A549 (cell line): ENCODE measurements around the gene ATXN10. TPM values are rescaled to one million over a fixed set of nuclear protein-coding genes. Genes with fewer than 3 reads are reported as not detected.
A peak's percentile ranks its signal among the peaks of the same experiment; 100 is the strongest.

Source experiments
- ATAC-seq, 2 experiments: fragments of 200-7000 bp in 1 of 2; fragments of >200 bp in 1 of 2; cut with Nextera tagmentation in 1 of 2; cut with Tn5 transposase in 1 of 2; 3 replicates each; pipeline versions ENCODE4 v1.8.0 to v1.9.1; 2018 to 2020; ENCODE audit warnings: mild to moderate bottlenecking in 1 of 2, moderate library complexity in 1 of 2
- CTCF ChIA-PET: fragments of 300-600 bp; sonication (Branson Sonifier 250); formaldehyde crosslinking; extraction: SDS; loops from one replicate; lab custom pipeline; 2021; ENCODE audit warnings: antibody characterized with exemption, inconsistent platforms; lab: Yijun Ruan, JAX
- POLR2A ChIA-PET: fragments of 350-600 bp; formaldehyde crosslinking; extraction: SDS; loops from one replicate; lab custom pipeline; 2021; ENCODE audit warnings: antibody characterized with exemption, inconsistent platforms; lab: Yijun Ruan, JAX
- DNase-seq, 2 experiments: peaks; one replicate each; pipeline versions ENCODE4 v3.0.0 to v3.0.0-alpha.2; 2011 to 2016; ENCODE audit warnings: low read depth in 1 of 2, low spot score in 1 of 2
- FAIRE-seq: peaks from 2 replicates; lab custom pipeline; 2011; peaks lifted over from hg19 to GRCh38; lab: Jason Lieb, UNC
- H3K27ac ChIP-seq, 2 experiments: fragments of >200 bp; sonication (Bioruptor Twin); formaldehyde crosslinking; 3 replicates each; pipeline ENCODE4 v1.5.1; 2016 to 2017
- H3K4me1 ChIP-seq: fragments of >200 bp; sonication (Bioruptor Twin); formaldehyde crosslinking; 3 replicates; pipeline ENCODE4 v1.6.1; 2016
- H3K4me2 ChIP-seq: fragments of >200 bp; sonication (Bioruptor Twin); formaldehyde crosslinking; 3 replicates; pipeline ENCODE4 v1.6.1; 2016
- H3K4me3 ChIP-seq: fragments of >200 bp; sonication (Bioruptor Twin); formaldehyde crosslinking; 3 replicates; pipeline ENCODE4 v1.5.1; 2016
- H3K9me3 ChIP-seq: fragments of >200 bp; sonication (Bioruptor Twin); formaldehyde crosslinking; 3 replicates; pipeline ENCODE4 v1.6.1; 2016
- CBX2 ChIP-seq: fragments of 200-600 bp; sonication (generic); IDR thresholded peaks from 2 replicates; pipeline ENCODE4 v1.6.1; 2016; ENCODE audit warnings: low read depth, mild to moderate bottlenecking, borderline replicate concordance
- CHD2 ChIP-seq: fragments of 150-350 bp; IDR thresholded peaks from 2 replicates; pipeline ENCODE4 v1.6.1; 2014; ENCODE audit warnings: low read length; ENCODE audit not compliant: partially characterized antibody
- CTCF ChIP-seq: fragments of >200 bp; sonication (Bioruptor Twin); formaldehyde crosslinking; IDR thresholded peaks from 3 replicates; pipeline ENCODE4 v1.5.1; 2016
- E2F6 ChIP-seq: IDR thresholded peaks from 2 replicates; pipeline ENCODE4 v1.6.1; 2012; ENCODE audit warnings: low read depth, borderline replicate concordance
- EHMT2 ChIP-seq: fragments of 200-600 bp; sonication (generic); IDR thresholded peaks from 2 replicates; pipeline ENCODE4 v1.6.1; 2016; ENCODE audit warnings: antibody characterized with exemption, low read depth, mild to moderate bottlenecking, moderate library complexity
- ELK1 ChIP-seq: fragments of 150-350 bp; IDR thresholded peaks from 2 replicates; pipeline ENCODE4 v1.6.1; 2014; ENCODE audit warnings: low read depth, mild to moderate bottlenecking, low read length
- FOSB ChIP-seq: fragments of 250-450 bp; sonication (Bioruptor Pico); IDR thresholded peaks from 2 replicates; pipeline ENCODE4 v1.5.0; 2020; ENCODE audit warnings: mild to moderate bottlenecking, moderate library complexity
- FOXS1 ChIP-seq: fragments of 250-450 bp; sonication (Bioruptor Pico); IDR thresholded peaks from 2 replicates; pipeline ENCODE4 v1.5.0; 2020; ENCODE audit warnings: mild to moderate bottlenecking, moderate library complexity
- GATA3 ChIP-seq: IDR thresholded peaks from 2 replicates; pipeline ENCODE4 v1.6.1; 2012; ENCODE audit warnings: borderline replicate concordance
- HEYL ChIP-seq: fragments of 250-450 bp; sonication (Bioruptor Pico); IDR thresholded peaks from 2 replicates; pipeline ENCODE4 v1.8.0; 2021; ENCODE audit warnings: mild to moderate bottlenecking, moderate library complexity
- HOXB13 ChIP-seq: fragments of 250-450 bp; sonication (Bioruptor Pico); IDR thresholded peaks from 2 replicates; pipeline ENCODE4 v1.5.0; 2020; ENCODE audit warnings: low read depth, mild to moderate bottlenecking, moderate library complexity
- MAZ ChIP-seq: fragments of 150-350 bp; IDR thresholded peaks from 2 replicates; pipeline ENCODE4 v1.6.1; 2014; ENCODE audit warnings: antibody characterized with exemption, low read depth, low read length, borderline replicate concordance
- POLR2A ChIP-seq: IDR thresholded peaks from 2 replicates; pipeline ENCODE4 v1.6.1; 2012; ENCODE audit warnings: mild to moderate bottlenecking, low read length
- POLR2AphosphoS2 ChIP-seq: conservative IDR thresholded peaks from 2 replicates; pipeline ENCODE4 v1.6.1; 2012; ENCODE audit warnings: low read length, improper control_type of control experiment, inconsistent platforms
- RARB ChIP-seq: fragments of 250-450 bp; sonication (Bioruptor Pico); IDR thresholded peaks from 2 replicates; pipeline ENCODE4 v1.8.0; 2021; ENCODE audit warnings: mild to moderate bottlenecking, moderate library complexity
- RCOR1 ChIP-seq: fragments of 150-350 bp; IDR thresholded peaks from 2 replicates; pipeline ENCODE4 v1.6.1; 2014; ENCODE audit warnings: antibody characterized with exemption, low read length, low read depth
- REST ChIP-seq: fragments of 200-600 bp; sonication (generic); IDR thresholded peaks from 2 replicates; pipeline ENCODE4 v1.6.1; 2016; ENCODE audit warnings: antibody characterized with exemption, mild to moderate bottlenecking, moderate library complexity
- RNF2 ChIP-seq: fragments of 200-600 bp; sonication (generic); IDR thresholded peaks from 2 replicates; pipeline ENCODE4 v1.6.1; 2016; ENCODE audit warnings: low read depth, mild to moderate bottlenecking, antibody characterized with exemption, moderate library complexity, borderline replicate concordance
- TP53 ChIP-seq: fragments of 250-450 bp; sonication (Bioruptor Pico); IDR thresholded peaks from 2 replicates; pipeline ENCODE4 v1.5.0; 2021; ENCODE audit warnings: mild to moderate bottlenecking, moderate library complexity
- USF2 ChIP-seq: fragments of 450-650 bp; IDR thresholded peaks from 2 replicates; pipeline ENCODE4 v1.6.1; 2014; ENCODE audit warnings: antibody characterized with exemption
- ZC3H11A ChIP-seq: fragments of 450-650 bp; IDR thresholded peaks from 2 replicates; pipeline ENCODE4 v1.6.1; 2014; ENCODE audit warnings: antibody characterized with exemption, mild to moderate bottlenecking
- ZFP36 ChIP-seq: fragments of 450-650 bp; IDR thresholded peaks from 2 replicates; pipeline ENCODE4 v1.6.1; 2014; ENCODE audit warnings: borderline replicate concordance; ENCODE audit not compliant: partially characterized antibody
- ZSCAN20 ChIP-seq: fragments of 250-450 bp; sonication (Bioruptor Pico); IDR thresholded peaks from 2 replicates; pipeline ENCODE4 v1.8.0; 2022; ENCODE audit warnings: mild to moderate bottlenecking, moderate library complexity
- WGBS: methylation state at CpG from one replicate; pipeline ENCODE4 v1.1.6; 2017; ENCODE audit errors: missing lambda C conversion rate; 5-methylcytosine and 5-hydroxymethylcytosine counted together
- polyA plus RNA-seq, 4 experiments: library from polyadenylated mRNA; depleted of rRNA in 3 of 4; stranded (reverse); fragments of >200 nt; fragmentation: RNase III in 1 of 4; extraction: RNeasy Plus Mini Kit Qiagen cat#74134 plus additional on column Dnase treatment in 1 of 4; gene quantifications; 2 replicates in 3 of 4; 3 replicates in 1 of 4; pipeline ENCODE4 v1.2.3, GENCODE V29; 2011 to 2017

The ATXN10 gene
- polyA plus RNA-seq, 2 of the 4 experiments (the other 2 are of a cell fraction): 126 to 281 TPM

- H3K9me3 ChIP-seq: no peaks in the 10 kb centered on the region
- no peak overlapping the region for H3K4me3 ChIP-seq
- ChIA-PET POLR2A (no interaction called here), CTCF (interaction anchor here (0.8 to 1.5 kb wide), 3 partner anchors 8 to 113 kb away, joined by 3 to 6 read pairs (median 3); no protein-coding TSS in a partner anchor)
- no peak for FAIRE-seq
- H3K4me2 ChIP-seq: no peak overlapping the region
- WGBS: 74% methylated on average over 7 of the region's 7 CpGs
- no peak for ATAC-seq
- peaks cover 46% of the 10 kb centered on the region for H3K4me1 ChIP-seq
- DNase-seq: no peak
- H3K27ac ChIP-seq: no peak overlapping the region
- no peak for TF ChIP-seq RARB (CRISPR knock-in tag)
Measured at GRCh38 chr22:45758603-45759002, 87.0 kb downstream of the ATXN10 start.

- no peak overlapping the region for H3K4me3 ChIP-seq
- CTCF ChIA-PET: interaction anchor here (0.7 to 1.3 kb wide), 3 partner anchors 23 to 116 kb away, joined by 3 read pairs; no protein-coding TSS in a partner anchor
- H3K4me1 ChIP-seq: peaks cover 52% of the 10 kb centered on the region
- WGBS: 90% methylated on average over 2 of the region's 2 CpGs
- 0 out of 3 replicates have a peak overlapping the region, but pooled peaks have one; percentile 2 for H3K4me2 ChIP-seq
- H3K9me3 ChIP-seq: no peaks in the 10 kb centered on the region
- H3K27ac ChIP-seq: 0 out of 6 replicates have a peak overlapping the region, but pooled peaks of 1 of the 2 experiments have one; percentile 6
- no peak for TF ChIP-seq POLR2A
- TF ChIP-seq TP53 (CRISPR knock-in tag): no peak
- no peak for TF ChIP-seq CBX2
- no peak for TF ChIP-seq MAZ
- no peak for TF ChIP-seq FOXS1
- no peak for TF ChIP-seq CTCF
- TF ChIP-seq FOSB (CRISPR knock-in tag): no peak
- TF ChIP-seq RNF2: no peak
- TF ChIP-seq GATA3: no peak
- no peak for TF ChIP-seq ZC3H11A
- no peak for TF ChIP-seq EHMT2
- TF ChIP-seq HEYL: no peak
- no peak for TF ChIP-seq RCOR1
- TF ChIP-seq ELK1: no peak
- ATAC-seq (no peak), DNase-seq (no peak), FAIRE-seq (no peak)
- POLR2A ChIA-PET: no interaction called here
Measured at GRCh38 chr22:45760682-45761081, 89.0 kb downstream of the ATXN10 start.

GRCh38 chr22:45762545-45763235 is 91.1 kb downstream of the ATXN10 start:
- H3K4me2 ChIP-seq: no peak overlapping the region
- WGBS: 91% methylated on average over 6 of the region's 7 CpGs
- H3K9me3 ChIP-seq: no peaks in the 10 kb centered on the region
- H3K27ac ChIP-seq: peak overlapping the region in 1 of 2 experiments; percentile 71; a peak in 3 of 6 replicates
- no peak for DNase-seq
- H3K4me3 ChIP-seq: no peak overlapping the region
- peaks cover 34% of the 10 kb centered on the region for H3K4me1 ChIP-seq
- ATAC-seq: peak in 1 of 2 experiments; percentile 44; a peak in 4 of 6 replicates
- ChIA-PET POLR2A (no interaction called here), CTCF (no interaction called here)
- FAIRE-seq: no peak
- no peak for TF ChIP-seq ZC3H11A
- TF ChIP-seq ZSCAN20 (CRISPR knock-in tag): no peak
- no peak for TF ChIP-seq HOXB13
- TF ChIP-seq REST: no peak
- no peak for TF ChIP-seq CHD2
- no peak for TF ChIP-seq ELK1
- no peak for TF ChIP-seq USF2
- TF ChIP-seq E2F6: no peak
- TF ChIP-seq ZFP36: no peak
- no peak for TF ChIP-seq POLR2AphosphoS2
- TF ChIP-seq RCOR1: no peak
